ENCODE measurements around the gene COL5A3. TPM values are rescaled to one million over a fixed set of nuclear protein-coding genes. Genes with fewer than 3 reads are reported as not detected.

Gene COL5A3
- total and polyA plus RNA-seq, 2 experiments from 2014 or later, result 1.0 to 1.2 TPM

DNA sequence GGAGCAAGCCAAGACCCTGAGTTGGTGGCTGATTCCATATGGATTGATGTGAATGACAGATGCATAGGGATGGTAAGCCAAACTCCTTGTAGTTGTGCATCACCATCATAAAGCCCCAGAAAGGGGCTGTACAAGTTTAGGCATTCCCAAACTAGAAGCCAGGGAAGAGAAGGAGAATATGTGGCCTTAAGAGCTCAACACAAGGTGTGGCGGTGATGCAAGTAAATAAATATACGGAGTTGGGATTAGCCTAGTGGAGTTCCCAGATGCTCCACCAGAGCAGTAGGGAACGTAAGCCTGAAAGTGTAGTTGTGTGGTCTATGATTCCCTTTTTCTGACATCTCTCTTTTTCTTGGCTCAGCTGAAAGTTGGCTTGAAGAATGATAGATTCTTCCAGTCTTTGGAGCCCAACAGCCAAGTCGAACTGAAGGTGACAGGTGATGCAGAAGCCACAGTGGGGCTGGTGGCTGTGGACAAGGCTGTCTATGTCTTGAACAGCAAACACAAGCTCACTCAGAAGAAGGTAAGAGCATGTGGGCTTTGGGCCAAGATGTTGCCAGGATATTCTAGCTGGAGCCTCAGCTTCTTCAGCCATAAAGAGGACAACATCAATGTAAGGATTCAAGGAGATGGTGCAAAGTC lies 33.1 kb upstream of the COL5A3 start:
- no peaks in the 10 kb centered on the region for H3K4me1 ChIP-seq (ENCODE audit: insufficient read depth)
- ATAC-seq (no peak), DNase-seq (ENCODE audit: low spot score) (peak; percentile 70)
- H3K79me2 ChIP-seq (replicated peaks; ENCODE audit: insufficient read depth), result no peaks in the 10 kb centered on the region
- Mint-ChIP-seq H3K4me3 (no peak overlapping the region), H3K9me3 (peaks cover 46% of the 10 kb centered on the region), H3K36me3 (ENCODE audit: low read depth) (no peaks in the 10 kb centered on the region; the same call in 1 of the 3 replicates), H3K4me1 (no peaks in the 10 kb centered on the region), H3K27me3 (ENCODE audit: insufficient read depth, low read depth, poor library complexity) (peaks cover 8% of the 10 kb centered on the region), H3K27ac (no peak overlapping the region)
- no peaks in the 10 kb centered on the region for H3K27me3 ChIP-seq (ENCODE audit: insufficient read depth)
- H3K4me2 ChIP-seq, result no peak overlapping the region
- no peak overlapping the region for H2AFZ ChIP-seq
- no peaks in the 10 kb centered on the region for H3K36me3 ChIP-seq (ENCODE audit: insufficient read depth)
- no peaks in the 10 kb centered on the region for H3F3A ChIP-seq (replicated peaks; ENCODE audit: low read depth)
- no peak overlapping the region for H3K4me3 ChIP-seq
- no peaks in the 10 kb centered on the region for H3K9me2 ChIP-seq (ENCODE audit: insufficient read depth)
- H3K27ac ChIP-seq (ENCODE audit: low read depth), result no peak overlapping the region
- no peaks in the 10 kb centered on the region for H4K20me1 ChIP-seq (replicated peaks; ENCODE audit: insufficient read depth)
- TF ChIP-seq JUNB (IDR thresholded peaks at IDR 0.05; ENCODE audit: unreplicated experiment) (no peak), ZNF462 (CRISPR knock-in tag; IDR thresholded peaks at IDR 0.05) (no peak), CREB1 (CRISPR knock-in tag; IDR thresholded peaks at IDR 0.05; ENCODE audit: low read depth) (no peak)

DNA sequence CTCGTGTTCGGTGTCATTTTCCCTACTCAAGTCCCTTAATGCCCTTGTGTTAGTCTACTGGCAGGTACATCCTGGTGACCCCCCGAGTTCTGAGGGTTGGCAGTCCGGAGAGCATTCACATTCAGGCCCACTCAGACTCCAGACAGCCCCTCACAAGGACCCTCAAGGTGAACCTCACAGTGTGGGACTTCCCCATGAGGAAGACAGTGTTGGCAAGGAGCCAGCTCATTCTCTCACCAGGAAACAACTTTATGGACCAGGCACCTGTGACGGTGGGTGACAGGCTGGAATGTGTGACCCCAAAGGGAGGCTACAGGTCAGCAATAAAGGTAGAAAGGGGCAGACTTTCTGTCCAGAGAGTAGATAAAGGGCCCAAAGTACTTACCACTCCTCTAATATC lies 27.5 kb upstream of the COL5A3 start:
- H3K4me1 ChIP-seq (ENCODE audit: insufficient read depth), result no peaks in the 10 kb centered on the region
- no peak overlapping the region for H3K4me3 ChIP-seq
- no peaks in the 10 kb centered on the region for H3K36me3 Mint-ChIP-seq (ENCODE audit: low read depth)
- peaks cover 21% of the 10 kb centered on the region for H3K9me3 Mint-ChIP-seq
- H2AFZ ChIP-seq, result no peak overlapping the region
- H3K27me3 Mint-ChIP-seq (ENCODE audit: insufficient read depth, low read depth, poor library complexity), result peaks cover 5% of the 10 kb centered on the region
- no peaks in the 10 kb centered on the region for H3F3A ChIP-seq (replicated peaks; ENCODE audit: low read depth)
- H4K20me1 ChIP-seq (replicated peaks; ENCODE audit: insufficient read depth), result no peaks in the 10 kb centered on the region
- DNase-seq (ENCODE audit: low spot score) (no peak), ATAC-seq (no peak)
- no peak overlapping the region for H3K4me2 ChIP-seq
- no peaks in the 10 kb centered on the region; the same call in 2 of the 3 replicates for H3K4me1 Mint-ChIP-seq
- no peak overlapping the region for H3K4me3 Mint-ChIP-seq
- H3K27me3 ChIP-seq (ENCODE audit: insufficient read depth), result no peaks in the 10 kb centered on the region
- H3K27ac Mint-ChIP-seq, result no peak overlapping the region
- no peaks in the 10 kb centered on the region for H3K79me2 ChIP-seq (replicated peaks; ENCODE audit: insufficient read depth)
- no peaks in the 10 kb centered on the region for H3K9me2 ChIP-seq (ENCODE audit: insufficient read depth)
- no peak overlapping the region for H3K27ac ChIP-seq (ENCODE audit: low read depth)
- no peaks in the 10 kb centered on the region for H3K36me3 ChIP-seq (ENCODE audit: insufficient read depth)
- TF ChIP-seq REST (IDR thresholded peaks at IDR 0.05; ENCODE audit: unreplicated experiment) (no peak), NANOG (IDR thresholded peaks at IDR 0.05; ENCODE audit: borderline replicate concordance) (no peak), ZNF331 (CRISPR knock-in tag; IDR thresholded peaks at IDR 0.05; ENCODE audit: low read depth) (no peak), JUNB (IDR thresholded peaks at IDR 0.05; ENCODE audit: unreplicated experiment) (no peak)
